HG02973 (cell line): Measurements from ENCODE around the gene PDYN.

Experiments used
- ATAC-seq: cut with Tn5 transposase; IDR thresholded peaks from one replicate; pipeline ENCODE4 v1.9.1; 2021; ENCODE audit warnings: moderate library complexity; ENCODE audit not compliant: unreplicated experiment

Gene PDYN

DNA sequence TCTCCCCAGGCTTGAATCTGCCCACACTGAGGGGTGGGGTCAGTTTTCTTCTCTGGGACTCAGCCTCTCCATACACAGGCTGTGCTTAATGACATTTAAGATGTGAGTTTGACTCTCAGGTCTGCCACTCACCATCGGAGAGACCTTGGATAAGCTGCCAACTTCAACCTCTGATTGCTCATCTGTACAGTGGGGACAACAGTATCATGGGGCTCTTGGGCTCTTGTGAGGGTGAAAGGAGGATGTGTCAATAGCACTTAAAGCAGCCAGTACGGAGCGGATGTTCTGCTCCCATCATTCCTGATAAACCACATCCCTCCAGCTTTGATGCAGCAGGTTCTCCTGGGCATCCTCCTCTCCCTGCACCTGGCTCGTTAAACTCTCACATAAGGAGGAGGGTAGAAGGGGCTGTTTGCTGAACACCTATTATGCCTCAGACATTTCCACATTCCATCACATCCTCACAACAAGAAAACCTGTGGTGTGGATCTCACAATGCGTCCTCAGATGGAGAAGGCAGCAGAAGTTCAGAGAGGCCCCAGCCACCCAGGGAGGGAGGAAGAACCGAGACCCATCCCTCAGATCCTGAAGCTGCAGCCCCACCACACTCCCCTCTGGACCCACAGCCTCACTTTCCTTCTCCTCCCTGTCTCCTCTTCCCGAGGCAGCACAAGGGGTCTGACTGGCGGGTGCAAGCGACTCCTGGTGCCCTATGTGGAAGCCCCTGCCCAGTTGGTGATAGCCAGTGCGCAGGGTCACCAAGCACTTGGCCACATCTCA lies 1.9 kb upstream of the PDYN start:
- no peak for ATAC-seq

GRCh38 chr20:1994627-1995026 lies 769 bp upstream of the PDYN start:
- no peak for ATAC-seq

DNA sequence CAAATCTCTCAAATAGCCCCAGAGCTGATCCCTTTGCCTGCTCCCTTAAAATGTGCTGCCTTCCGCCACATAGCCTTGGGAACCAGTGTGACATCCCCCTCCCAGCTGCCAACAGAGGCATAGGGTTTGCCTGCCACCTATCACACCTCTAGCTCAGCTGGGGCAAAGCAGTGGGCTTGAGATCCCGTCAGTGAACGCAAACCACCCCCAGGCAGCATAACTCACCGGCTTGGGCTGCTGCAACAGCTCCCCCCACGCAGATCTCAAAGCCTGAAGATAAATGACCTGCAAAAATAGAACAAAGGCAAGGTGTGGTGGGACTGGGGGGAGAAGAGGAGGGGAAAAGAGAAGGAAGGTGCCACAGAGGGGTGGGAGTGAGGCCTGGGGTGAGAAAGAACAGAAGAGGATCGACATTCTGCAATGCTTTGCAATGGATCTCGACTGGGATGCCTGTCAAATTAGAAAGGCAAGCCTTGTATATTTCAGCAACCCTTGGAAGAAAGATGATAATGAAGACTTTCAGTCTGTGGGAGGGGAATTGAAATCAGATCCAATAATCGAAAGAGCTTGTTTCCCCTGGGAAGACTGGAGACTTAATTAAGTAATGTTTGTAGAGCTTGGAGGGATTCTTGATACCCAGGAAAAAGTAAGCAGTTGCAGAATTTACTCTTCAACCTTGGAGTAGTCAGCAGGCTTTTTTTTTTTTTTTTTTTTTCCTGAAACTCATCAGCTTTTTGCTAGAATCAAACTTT lies 1.3 kb downstream of the PDYN start:
- no peak for ATAC-seq

DNA sequence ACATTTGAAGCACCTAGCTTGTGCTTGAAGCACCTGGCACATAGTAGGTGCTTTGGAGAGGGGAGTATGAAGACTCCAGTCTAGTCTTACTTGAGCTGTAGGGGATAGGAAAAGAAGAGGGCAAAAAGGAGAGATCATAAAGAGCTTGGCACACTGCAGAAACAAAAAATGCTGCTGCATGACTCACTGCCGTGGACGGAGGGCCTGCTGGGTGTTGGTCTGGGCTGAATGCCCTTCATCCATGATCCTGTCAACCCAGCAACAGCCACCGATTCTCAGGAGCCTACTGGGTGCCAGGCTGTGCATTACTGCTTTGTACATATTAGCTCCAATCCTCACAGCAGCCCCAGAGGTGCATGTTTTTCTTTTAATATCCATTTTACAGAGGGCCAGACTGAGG lies 6.0 kb downstream of the PDYN start:
- no peak for ATAC-seq

DNA sequence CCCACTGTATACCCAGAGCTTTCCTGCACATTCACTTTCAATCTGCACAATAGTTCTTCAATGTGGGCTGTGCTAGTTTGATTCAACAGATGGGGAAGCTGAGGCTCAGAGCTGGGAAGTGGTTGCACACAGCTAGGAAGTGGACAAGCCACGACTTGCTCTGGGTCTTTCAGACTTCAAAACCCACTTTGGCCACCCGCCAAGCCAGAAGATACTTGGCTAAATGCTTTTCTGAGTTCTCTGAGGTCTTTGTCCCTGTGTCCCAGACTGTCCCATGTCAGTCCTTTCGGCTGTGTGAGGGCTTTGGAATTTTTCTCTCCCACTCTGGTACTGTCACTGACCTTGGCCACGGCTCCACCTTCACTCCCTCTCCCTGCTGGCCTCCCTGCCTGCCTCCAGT lies 10.6 kb downstream of the PDYN start:
- no peak for ATAC-seq

DNA sequence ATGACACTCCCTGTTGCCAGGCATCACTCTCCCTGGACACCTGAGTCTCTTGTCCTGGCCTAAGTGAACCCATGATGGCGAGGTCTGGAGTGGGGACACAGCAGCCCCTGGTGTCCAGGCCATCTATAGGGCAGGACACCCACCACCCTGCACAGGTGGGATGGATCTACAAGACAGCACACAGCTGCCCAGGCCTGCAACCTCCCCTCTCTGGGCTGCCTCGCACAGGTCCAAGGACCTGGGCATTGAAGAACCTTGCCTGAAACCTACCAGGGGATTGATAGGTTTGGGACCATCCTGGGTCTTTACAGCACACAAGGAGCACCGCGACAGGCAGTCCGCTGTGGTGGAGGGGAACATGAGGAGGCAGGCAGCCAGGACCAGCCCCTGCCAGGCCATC lies 11.2 kb downstream of the PDYN start:
- ATAC-seq, result no peak

DNA sequence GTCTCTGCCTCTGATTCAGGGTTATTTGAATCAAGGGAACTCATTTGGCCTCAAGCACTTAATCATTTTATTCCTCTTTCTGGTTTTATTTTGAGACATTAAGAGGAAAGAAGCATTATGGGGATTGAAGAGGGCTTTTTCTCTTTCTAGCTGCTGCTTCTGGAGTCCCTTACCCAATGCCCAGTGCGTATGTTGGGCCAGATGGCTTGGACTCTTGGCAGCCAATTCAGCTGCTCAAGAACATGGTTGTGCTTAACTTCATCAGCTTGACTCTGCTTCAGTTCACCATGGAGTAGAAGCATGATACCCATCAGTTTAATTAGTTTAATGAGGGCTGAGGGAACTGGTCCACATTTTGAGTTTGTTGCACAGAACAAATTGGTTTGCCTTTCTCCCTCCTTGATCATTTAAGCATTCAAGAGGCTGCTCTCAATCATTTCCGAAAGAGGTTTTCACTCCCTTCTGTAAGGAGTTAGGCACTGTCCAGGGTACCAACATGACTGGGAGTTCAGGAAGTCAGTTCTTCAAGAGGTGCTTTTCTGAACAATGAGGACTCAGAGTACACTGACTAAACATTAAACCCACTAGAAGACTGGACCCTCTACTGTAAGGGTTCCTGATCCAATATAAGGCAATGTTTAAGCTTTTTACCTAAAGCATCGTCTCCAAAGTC lies 14.6 kb downstream of the PDYN start:
- ATAC-seq, result no peak

DNA sequence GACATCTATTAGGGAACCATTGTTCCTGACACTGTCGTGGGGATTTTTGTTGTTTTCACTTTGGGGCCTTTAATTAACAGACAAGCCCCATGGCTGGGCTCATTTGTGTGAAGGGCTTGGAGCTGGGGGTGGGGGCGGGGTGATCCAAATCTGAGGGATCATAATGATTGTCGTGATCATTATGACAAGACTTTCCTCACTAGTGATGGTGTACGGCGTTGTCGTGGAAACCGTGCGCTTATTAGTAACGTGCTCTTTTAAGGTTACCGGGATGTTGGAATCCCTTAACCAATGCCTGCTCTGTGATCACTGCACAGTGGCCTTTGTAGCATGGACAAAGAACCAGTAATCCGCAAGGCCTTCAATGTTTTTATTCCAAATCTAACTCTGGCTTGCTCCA lies 18.6 kb downstream of the PDYN start:
- ATAC-seq, result no peak

DNA sequence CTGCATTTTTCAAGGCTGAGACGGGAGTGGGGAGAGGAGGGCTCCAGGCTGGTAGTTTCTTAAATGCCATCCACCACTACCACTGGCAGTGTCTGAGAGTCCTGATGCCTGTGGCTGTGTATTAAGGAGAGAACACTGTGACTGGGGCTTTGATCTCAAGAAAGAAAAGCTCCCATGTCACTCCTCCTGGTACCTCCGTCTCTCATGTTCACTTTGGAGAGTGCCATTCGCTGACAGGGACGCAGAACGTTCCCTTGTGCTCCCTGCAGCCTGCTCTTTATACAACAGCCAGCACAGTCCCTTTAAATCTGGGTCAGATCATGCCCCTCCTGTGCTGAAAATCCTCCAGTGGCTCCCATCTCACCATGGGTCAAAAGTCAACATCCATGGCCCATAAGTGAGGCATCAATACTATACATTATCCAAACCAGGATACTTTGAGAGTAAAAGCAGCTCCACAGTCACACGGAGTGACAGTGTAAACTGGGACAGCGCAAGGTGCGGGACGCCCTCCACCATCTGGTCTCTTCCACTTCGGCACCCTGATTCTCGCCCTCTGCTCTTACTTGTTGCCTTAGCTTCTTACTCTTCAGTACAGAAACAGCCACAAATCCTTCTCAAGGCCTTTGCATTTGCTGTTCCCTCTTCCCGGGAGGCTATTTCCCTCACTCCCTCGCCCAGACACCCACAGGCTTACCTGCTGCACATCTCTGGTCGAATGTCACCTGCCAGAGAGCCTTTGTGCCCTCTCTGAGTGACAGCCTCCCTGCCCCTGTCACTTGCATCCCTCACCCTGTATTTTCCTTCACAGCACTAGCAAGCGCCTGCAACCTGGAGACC lies 20.0 kb downstream of the PDYN start:
- no peak for ATAC-seq

DNA sequence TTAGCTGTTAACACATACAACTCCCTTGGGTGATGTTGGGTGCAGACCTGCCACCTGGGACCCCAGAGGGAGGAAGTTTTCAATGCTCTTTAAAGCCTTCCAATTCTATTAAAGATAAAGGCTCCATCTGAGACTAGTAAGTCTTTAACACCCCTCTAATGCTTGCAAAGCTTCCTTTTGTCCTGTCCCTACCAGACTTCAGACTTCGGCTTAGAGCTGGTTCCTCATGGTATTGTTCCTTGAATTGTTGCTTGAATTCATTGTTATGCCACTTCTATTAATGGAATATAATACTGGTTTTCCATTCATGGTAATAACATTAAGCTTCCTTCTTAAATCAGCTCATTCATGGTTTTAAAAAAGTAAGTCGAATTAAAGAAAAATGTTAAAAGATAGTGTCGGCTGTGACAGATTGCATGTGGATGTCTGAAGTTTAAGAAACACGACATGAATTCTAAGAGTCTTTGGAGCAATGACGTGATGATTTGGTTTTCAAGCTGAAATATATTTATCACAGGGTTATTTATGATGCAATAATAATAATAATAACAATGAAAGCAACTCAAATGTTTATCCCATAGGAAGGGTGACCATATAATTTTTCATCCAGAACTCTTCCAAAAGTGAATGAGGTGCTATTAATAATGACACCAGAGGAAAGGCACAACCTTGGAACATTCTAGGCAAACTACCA lies 21.8 kb downstream of the PDYN start:
- no peak for ATAC-seq

DNA sequence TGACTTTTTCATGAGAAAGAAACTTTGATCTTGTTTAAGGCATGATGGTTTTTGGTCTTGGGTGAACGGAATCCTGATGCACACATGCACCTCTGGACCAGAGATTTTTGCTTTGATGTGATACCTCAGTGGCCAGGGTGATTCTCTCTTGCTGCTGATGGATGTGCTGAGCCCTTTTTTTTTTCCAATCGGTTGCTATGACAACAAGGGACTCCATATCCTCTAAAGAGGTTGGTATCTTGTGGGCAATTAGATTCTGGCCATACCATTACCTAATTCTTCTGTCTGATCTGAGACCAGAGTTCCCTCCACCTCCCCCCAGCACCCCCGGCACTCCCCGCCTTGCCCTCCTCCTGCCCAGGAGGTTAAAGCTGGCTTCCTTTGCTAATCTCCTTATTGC lies 24.9 kb downstream of the PDYN start:
- ATAC-seq, result no peak

- no peak for ATAC-seq
These were observed 28.1 kb downstream of the PDYN start for GRCh38 chr20:1965520-1966351.

DNA sequence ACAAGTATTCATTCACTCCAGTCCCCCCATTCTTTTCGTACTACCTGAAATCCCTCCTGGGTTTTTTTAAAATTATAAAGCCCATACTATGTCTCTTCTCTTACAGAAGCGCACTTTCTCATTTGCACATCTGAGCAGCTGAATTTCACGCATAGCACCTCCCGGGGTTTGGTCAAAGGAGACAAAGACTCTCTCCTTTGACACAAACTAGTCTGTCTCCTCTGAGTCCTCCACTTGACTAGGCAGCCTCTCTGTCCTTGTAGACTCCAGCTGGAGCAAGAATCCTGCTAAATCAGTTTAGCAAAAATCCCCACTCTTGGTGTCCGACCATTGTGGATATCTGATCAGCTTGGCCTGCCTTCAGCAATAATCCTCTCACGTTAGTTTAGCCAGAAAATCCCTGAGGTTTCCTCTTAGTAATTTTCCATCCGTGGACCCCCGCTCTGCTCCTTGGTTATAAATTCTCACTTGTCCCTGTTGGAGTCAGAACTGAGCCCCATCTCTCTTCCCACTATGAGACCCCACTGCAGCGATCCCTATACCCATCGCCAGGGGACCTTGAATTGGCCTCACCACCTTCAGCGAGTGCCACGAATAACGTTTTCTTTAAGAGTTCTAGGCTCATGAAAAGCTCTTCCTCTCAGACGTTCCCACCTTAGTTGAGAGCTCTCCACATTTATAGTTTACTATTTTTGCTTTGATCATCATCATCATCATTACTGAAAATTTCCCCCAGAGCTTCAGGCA lies 29.0 kb downstream of the PDYN start:
- no peak for ATAC-seq

DNA sequence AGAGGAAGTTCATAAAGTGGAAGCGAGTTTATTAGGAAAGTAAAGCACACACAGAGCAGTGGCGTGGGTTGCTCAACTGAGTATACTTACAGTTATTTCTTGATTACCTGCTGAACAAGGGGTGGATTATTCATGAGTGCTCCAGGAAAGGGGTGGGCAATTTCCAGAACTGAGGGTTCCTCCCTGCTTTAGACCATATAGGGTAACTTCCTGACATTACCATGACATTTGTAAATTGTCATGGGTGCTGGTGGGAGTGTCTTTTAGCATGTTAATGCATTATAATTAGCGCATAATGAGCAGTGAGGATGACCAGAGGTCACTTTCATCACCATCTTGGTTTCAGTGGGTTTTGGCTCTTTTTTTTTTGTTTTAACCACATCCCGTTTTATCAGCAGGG lies 29.8 kb downstream of the PDYN start:
- ATAC-seq, result no peak

GRCh38 chr20:1961374-1961773 lies 32.5 kb downstream of the PDYN start:
- no peak for ATAC-seq

DNA sequence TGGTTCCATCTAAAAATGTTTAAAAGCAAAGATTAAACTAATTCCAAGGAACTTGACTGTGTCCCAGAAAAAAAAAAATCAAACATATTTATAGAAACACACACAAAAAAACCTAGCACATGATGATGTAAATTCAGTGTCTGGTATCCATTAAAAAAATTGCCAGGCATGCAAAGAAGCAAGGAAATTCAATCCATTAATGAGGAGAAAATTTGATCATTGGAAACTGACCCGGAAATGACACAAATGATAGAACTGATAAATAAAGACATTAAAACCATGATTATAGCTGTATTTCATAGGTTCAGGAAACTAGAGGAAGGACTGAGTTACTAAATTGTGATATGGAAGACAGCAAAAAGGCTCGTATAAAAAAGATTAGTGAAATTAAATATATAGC lies 34.7 kb downstream of the PDYN start:
- no peak for ATAC-seq

DNA sequence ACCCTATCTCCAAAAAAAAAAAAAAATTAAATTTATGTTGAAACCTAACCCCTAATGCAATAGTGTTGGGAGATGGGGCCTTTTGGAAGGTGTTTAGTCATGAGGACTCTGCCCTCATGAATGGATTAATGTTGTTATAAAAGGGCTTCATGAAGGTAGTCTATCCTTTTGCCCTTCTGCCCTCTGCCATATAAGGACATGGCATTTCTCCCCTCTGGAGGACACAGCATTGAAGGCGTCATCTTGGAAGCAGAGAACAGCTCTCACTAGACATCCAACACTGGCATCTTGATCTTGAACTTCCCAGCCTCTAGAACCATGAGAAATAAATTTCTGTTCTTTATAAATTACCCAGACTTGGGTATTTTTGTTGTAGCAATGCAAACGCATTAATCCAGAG lies 35.4 kb downstream of the PDYN start:
- ATAC-seq, result no peak

GRCh38 chr20:1955217-1955616 lies 38.6 kb downstream of the PDYN start:
- no peak for ATAC-seq

DNA sequence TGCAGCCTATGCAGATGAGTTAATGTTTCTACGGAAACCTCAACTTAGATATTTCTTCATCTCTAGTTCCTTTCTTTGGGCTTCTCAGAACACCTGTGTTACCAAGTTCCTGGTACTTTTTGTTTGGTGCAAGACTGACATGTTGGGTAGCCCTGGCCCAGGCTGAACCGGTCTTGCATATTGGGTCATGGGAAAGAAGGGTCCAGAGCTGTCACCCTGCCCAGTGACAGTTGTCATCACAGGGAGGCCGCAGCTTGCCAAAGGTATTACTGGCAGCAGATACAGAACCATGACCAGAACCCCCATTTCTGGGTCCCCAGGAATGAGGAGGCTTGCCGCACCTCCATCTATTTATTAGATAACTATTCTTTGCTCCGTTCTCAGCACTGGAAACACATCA lies 40.2 kb downstream of the PDYN start:
- ATAC-seq, result no peak
